Esophagus muscularis mucosa (tissue), 3 donors: ENCODE measurements around the gene NTRK2.

Experiments
- POLR2A ChIP-seq: fragments of 450-650 bp; IDR thresholded peaks from one replicate; pipeline ENCODE4 v1.6.1; 2017; ENCODE audit warnings: antibody characterized with exemption, moderate library complexity, mild to moderate bottlenecking, low read depth
- TF ChIP-seq, protein P1 (sequence below), 3 experiments: fragments of 200-600 bp in 2 of 3; fragments of 450-650 bp in 1 of 3; sonication (generic) in 2 of 3; IDR thresholded peaks; one replicate each; pipeline ENCODE4 v1.5.1; 2017 to 2019; ENCODE audit warnings: antibody characterized with exemption in 3 of 3, mild to moderate bottlenecking in 2 of 3, moderate library complexity in 1 of 3

DNA sequence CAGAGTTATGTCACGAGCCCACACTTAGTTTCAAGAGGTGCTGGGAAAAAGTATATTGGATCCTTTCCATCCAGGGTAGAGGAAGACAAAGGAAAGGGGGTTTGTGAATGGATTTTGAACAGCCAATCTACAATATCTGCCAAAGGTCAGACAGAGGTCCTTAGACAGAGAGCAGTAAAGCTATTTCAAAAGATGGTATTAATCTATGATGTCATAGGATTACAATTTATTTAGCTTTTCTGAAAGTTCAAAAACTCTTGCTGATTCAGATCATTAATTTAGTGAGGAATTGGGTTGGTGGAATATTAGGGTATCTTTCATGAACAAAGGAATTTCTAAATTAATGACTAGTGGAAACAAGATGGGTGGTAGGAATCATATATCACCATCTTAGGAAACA, 126.9 kb downstream of the NTRK2 start:
- TF ChIP-seq, protein P1, sequence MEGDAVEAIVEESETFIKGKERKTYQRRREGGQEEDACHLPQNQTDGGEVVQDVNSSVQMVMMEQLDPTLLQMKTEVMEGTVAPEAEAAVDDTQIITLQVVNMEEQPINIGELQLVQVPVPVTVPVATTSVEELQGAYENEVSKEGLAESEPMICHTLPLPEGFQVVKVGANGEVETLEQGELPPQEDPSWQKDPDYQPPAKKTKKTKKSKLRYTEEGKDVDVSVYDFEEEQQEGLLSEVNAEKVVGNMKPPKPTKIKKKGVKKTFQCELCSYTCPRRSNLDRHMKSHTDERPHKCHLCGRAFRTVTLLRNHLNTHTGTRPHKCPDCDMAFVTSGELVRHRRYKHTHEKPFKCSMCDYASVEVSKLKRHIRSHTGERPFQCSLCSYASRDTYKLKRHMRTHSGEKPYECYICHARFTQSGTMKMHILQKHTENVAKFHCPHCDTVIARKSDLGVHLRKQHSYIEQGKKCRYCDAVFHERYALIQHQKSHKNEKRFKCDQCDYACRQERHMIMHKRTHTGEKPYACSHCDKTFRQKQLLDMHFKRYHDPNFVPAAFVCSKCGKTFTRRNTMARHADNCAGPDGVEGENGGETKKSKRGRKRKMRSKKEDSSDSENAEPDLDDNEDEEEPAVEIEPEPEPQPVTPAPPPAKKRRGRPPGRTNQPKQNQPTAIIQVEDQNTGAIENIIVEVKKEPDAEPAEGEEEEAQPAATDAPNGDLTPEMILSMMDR (IDR thresholded peaks at IDR 0.05), result no peak
- TF ChIP-seq POLR2A, result no peak
